Motor neuron (in vitro differentiated cells): Measurements from ENCODE around the gene PARD3B. TPM values are rescaled to one million over a fixed set of nuclear protein-coding genes. Genes with fewer than 3 reads are reported as not detected.

ENCODE experiments used
- ATAC-seq, 8 experiments: fragments of 200-7000 bp; cut with Tn5 transposase; replicated peaks in 6 of 8; 2 replicates each; pipeline ENCODE4 v1.8.0; 2021; ENCODE audit warnings: mild to moderate bottlenecking in 8 of 8, moderate library complexity in 8 of 8
- H3K27ac ChIP-seq, 2 donors: fragments of 250-450 bp; sonication (Bioruptor Pico); 2 replicates each; pipeline ENCODE4 v1.9.0; 2021; ENCODE audit warnings: antibody characterized with exemption in 2 of 2, mild to moderate bottlenecking in 2 of 2, moderate library complexity in 1 of 2
- H3K4me1 ChIP-seq, 2 donors: fragments of 250-450 bp; sonication (Bioruptor Pico); replicated peaks in 1 of 2; 2 replicates each; pipeline ENCODE4 v1.6.1; 2021; ENCODE audit warnings: antibody characterized with exemption in 2 of 2, mild to moderate bottlenecking in 2 of 2, moderate library complexity in 1 of 2
- H3K4me3 ChIP-seq, 5 donors: fragments of 250-450 bp; sonication (Bioruptor Pico); 2 replicates each; pipeline ENCODE4 v1.9.0; 2021; ENCODE audit warnings: antibody characterized with exemption in 5 of 5, mild to moderate bottlenecking in 5 of 5, moderate library complexity in 4 of 5
- WGBS, 10 experiments: fragments of 450-650 bp; shearing (Covaris generic); methylation state at CpG; one replicate each; pipeline ENCODE4 v1.0.0; 2022; 5-methylcytosine and 5-hydroxymethylcytosine counted together
- in situ Hi-C, 9 experiments: fragments of 400-800 bp; cut with MboI; loops; one replicate each; pipeline ENCODE4 v1.15.0; 2021; ENCODE audit warnings: low sequenced_read_pairs in 9 of 9, low pct_unique_long_range_greater_than_20kb in 2 of 9; ENCODE audit not compliant: unreplicated experiment in 9 of 9
- total RNA-seq, 8 experiments: library from RNA; unstranded; fragments of 300-600 nt; gene quantifications; 2 replicates each; pipeline versions ENCODE4 v1.2.3 to v1.2.4, GENCODE V29; 2022

The PARD3B gene
- total RNA-seq, 8 experiments from 2014 or later = 3.1 to 24.3 (median 10.4) TPM

DNA sequence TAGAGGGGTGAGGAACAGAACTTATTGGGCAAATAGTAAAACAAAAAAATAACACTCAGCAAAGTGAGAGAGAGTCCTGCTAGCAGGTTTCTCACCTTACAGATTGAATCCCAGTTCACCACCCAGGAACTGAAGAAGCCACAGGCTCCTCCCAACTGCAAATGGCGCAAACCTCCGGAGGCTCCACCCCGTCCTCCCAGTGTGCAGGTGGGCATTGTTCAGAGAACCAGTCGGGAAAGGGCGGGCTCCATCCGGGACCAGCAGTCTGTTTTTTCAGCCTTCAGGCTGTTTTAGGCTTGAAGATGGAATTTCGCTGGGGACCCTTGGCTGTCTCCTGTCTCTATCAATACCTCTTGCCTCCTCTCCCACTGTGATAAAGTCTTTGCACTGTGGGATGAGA, 317.5 kb downstream of the PARD3B start:
- H3K4me3 ChIP-seq = no peak overlapping the region
- in situ Hi-C loops = loop anchor here in 2 of 9 experiments (25.0 kb wide), 2 partner anchors 551 to 824 kb away; partner anchors contain the start of gene NRP2 (in 1 of the 2)
- H3K4me1 ChIP-seq = no peaks in the 10 kb centered on the region
- 80 to 100% (median 90%) methylated on average over 1 to 7 of the region's 7 CpGs; no CpG with 5 or more reads in 6 of the 10 experiments for WGBS, 10 experiments
- ATAC-seq = no peak
- H3K27ac ChIP-seq = no peak overlapping the region

DNA sequence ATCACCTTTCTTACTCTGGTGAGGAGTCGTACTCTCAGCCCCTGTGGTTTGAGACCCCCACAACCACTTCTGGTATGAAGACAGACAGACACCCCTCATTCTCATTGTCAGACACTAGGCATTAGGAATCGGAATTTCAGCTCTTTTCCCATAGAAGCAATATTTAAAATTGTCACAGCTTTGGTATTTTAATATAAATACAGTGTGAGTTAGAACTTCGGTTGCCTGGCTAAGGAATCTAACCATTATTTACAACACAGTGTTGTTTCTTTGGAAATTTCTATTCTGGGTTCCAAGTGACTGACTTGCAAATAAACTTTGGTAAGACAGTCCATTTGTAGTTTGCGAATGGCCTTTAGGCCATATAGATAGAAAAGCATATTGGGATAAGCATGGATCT, 318.1 kb downstream of the PARD3B start:
- ATAC-seq = peak in 1 of 8 experiments; percentile 21
- in situ Hi-C loops = loop anchor here in 2 of 9 experiments (25.0 kb wide), 2 partner anchors 551 to 824 kb away; partner anchors contain the start of gene NRP2 (in 1 of the 2)
- no peak overlapping the region for H3K4me3 ChIP-seq
- no peaks in the 10 kb centered on the region for H3K4me1 ChIP-seq
- no peak overlapping the region for H3K27ac ChIP-seq
- WGBS, 10 experiments = 50 to 100% (median 92%) methylated on average over 1 to 4 of the region's 4 CpGs; no CpG with 5 or more reads in 3 of the 10 experiments

DNA sequence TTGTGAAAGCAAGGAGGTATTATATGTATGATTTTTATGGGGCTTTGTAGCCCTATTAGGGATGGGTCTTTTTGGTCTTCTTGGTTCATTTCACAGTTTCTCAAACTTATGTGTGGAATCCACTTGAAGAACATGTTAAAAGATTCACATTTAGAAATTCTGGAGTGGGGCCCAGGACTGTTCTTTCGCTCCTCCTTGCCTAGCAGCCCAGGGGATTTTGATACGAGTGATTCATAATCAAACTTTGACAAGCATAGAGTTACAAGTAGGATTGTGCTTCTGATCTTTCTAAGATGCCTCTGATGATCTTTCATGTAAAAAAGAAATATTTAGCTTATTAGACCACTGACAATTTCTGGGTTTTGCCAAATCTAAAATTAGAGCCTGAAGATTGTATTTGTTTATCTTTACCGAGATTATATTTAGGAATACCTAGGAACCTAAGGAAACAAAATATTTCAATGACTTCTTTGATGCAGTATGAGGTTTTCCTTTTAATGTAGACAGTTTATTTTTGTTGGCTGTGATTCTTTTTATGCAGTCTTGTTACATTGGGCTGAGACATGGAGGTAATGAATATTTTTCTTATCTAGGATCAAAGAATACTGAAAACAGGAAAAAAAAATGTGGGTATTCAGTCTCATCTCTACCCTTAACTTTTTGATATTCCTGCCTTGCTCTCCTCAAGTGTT, 324.0 kb downstream of the PARD3B start:
- peak in 1 of 8 experiments; percentile 34 for ATAC-seq
- 9 to 100% (median 83%) methylated on average over 1 to 3 of the region's 3 CpGs; no CpG with 5 or more reads in 1 of the 10 experiments for WGBS, 10 experiments
- in situ Hi-C loops = loop anchor here in 2 of 9 experiments (25.0 kb wide), 2 partner anchors 557 to 818 kb away; partner anchors contain the start of gene NRP2 (in 1 of the 2)
- Histone ChIP-seq H3K4me3 (no peak overlapping the region), H3K27ac (no peak overlapping the region), H3K4me1 (no peaks in the 10 kb centered on the region)

DNA sequence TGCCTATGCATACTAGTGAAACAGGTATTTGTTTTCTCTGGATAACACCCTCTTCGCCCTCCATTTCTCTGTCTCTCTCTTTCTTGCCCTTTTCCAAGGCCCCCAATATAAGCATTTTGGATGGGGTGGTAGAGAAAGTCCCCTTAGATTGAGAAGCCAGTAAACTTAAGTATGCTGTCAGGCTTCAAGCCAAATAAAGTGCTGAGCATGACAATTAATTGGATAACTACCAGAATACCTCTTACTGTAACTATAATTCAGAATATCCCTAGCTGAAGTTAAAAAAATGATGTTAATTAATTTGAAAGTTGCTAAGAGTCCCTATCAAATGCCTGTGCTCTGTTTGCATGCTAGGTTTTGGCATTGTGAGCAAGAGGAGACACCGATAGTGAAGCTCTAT, 324.8 kb downstream of the PARD3B start:
- Histone ChIP-seq H3K4me1 (no peaks in the 10 kb centered on the region), H3K4me3 (no peak overlapping the region), H3K27ac (no peak overlapping the region)
- no peak for ATAC-seq
- WGBS, 10 experiments = 60 to 100% (median 92%) methylated on average over 1 to 2 of the region's 2 CpGs; no CpG with 5 or more reads in 2 of the 10 experiments
- in situ Hi-C loops = loop anchor here in 2 of 9 experiments (25.0 kb wide), 2 partner anchors 558 to 817 kb away; partner anchors contain the start of gene NRP2 (in 1 of the 2)

DNA sequence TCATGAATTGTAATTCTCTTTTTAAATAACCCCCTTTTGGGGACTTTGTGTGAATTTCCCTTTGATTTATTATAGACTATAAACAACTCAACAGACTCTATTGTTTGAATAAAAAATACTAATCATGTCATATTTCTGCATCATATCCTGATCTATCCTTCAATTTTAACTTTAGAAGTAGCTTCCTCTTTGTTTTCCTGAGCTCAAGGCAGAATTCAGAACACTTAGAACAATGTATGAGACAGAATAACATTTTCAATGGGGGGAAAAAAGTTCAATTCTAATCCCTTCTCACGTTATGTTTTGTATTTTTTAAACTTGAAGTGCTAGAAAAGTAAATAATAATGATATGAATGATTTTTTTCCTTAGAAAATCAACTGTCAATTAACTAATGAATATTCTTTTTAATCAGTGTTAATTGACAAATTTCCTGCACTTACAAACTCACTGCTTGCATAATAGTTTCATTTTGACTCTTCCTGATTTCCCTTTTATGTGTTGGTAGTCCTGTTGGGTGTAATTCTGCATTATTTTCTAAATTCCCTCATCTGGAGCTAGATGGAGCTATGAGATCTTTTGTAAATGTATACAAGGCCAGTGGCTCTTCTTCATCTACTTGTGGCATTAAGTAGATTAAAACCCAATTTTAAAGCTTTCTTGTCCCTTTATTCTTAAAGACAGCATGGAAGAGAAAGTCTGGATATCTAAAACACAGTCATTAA, 326.1 kb downstream of the PARD3B start:
- Histone ChIP-seq H3K27ac (no peak overlapping the region), H3K4me3 (no peak overlapping the region), H3K4me1 (no peaks in the 10 kb centered on the region)
- ATAC-seq = peak in 4 of 8 experiments; percentile 50 to 66 (median 60)
- 82 to 100% (median 88%) methylated on average over 1 of the region's 1 CpG; no CpG with 5 or more reads in 1 of the 10 experiments for WGBS, 10 experiments
- in situ Hi-C loops = loop anchor here in 2 of 9 experiments (25.0 kb wide), 2 partner anchors 559 to 816 kb away; partner anchors contain the start of gene NRP2 (in 1 of the 2)

DNA sequence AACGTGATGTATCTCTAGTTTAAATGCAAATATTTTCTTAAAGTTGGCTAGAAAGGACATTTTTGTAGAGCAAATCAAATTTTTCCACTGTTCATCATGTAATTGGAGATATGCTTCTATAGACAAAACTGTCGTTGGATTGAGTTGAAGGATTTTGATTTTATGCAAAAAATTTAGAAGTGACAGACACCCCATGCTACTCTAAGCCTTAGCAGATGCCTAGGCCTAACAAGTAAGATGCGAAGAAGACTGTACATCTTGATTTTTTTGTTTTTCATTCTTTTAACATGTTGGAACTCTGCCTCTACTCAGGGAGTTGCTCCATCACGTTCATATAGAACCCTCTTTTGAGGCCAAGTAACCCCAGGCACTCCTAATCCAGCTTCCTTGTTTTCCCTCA, 331.0 kb downstream of the PARD3B start:
- H3K4me3 ChIP-seq = no peak overlapping the region
- no peak for ATAC-seq
- no peaks in the 10 kb centered on the region for H3K4me1 ChIP-seq
- in situ Hi-C loops = loop anchor here in 1 of 9 experiments (25.0 kb wide), 1 partner anchor 786 kb away; no protein-coding TSS in a partner anchor
- WGBS, 10 experiments = 55 to 96% (median 84%) methylated on average over 1 to 4 of the region's 4 CpGs
- no peak overlapping the region for H3K27ac ChIP-seq

DNA sequence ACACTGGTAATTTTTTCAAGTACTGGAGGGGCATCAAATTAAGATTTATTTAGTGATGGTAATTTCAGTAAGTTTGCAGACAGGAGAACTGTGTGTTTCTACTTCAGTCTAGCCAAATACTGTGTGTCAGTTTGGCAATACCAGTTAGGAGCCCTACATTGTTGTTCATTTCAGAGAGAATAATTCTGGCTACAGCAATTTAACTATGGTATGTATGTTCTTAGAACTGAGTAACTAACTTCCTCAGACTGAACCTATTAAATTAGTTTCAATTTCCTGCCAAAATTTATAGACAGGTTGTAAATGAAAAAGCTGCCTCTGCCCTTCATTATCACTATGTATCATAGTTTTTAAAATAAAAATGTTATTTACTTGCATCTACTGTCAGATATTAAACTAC, 332.4 kb downstream of the PARD3B start:
- Histone ChIP-seq H3K4me1 (peaks cover 0 to 8% of the 10 kb centered on the region in 2 donors), H3K27ac (no peak overlapping the region), H3K4me3 (no peak overlapping the region)
- in situ Hi-C loops = loop anchor here in 1 of 9 experiments (25.0 kb wide), 1 partner anchor 785 kb away; no protein-coding TSS in a partner anchor
- no peak for ATAC-seq

DNA sequence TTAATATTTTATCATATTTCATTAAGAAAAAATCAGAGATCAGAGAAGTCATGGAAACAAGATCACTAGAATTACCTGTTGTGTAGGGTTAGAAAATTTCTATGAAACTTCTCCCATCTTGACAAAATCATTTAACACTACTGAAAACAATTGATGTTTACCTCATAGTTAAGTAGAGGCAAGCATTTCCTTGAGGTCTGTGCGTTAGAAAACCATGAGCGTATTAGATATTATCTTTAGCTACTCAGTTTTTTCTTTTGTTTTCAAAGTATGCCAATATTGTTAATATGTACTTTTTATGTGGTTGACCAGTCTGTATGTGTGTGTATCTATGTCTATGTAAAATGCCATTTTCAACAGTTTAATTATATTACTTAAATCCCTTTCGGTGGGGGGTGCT, 335.7 kb downstream of the PARD3B start:
- Histone ChIP-seq H3K4me1 (peaks cover 0 to 8% of the 10 kb centered on the region in 2 donors), H3K27ac (no peak overlapping the region), H3K4me3 (no peak overlapping the region)
- in situ Hi-C loops = loop anchor here in 1 of 9 experiments (25.0 kb wide), 1 partner anchor 781 kb away; no protein-coding TSS in a partner anchor
- WGBS, 10 experiments = 79 to 100% (median 92%) methylated on average over 1 to 3 of the region's 3 CpGs; no CpG with 5 or more reads in 1 of the 10 experiments
- ATAC-seq = no peak

DNA sequence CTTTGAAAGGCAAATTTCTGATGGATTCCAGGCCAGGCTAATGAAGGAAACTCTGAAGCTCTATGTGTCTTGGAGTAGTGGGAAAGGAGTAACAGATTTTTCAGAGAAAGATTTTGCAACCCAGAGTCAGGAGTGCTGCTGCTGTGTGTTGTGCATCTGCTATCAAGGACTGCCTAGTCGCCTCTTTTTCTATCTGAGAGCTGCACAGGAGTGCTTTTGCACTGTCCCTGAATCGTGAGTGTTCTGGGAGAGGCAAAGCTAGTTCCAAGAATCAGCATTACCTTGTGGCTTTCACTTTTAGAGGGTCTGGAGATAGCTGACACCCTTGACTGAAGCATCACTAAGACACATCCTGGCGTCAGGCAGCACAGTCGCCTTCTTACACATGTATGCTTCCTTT, 336.4 kb downstream of the PARD3B start:
- peak in 4 of 8 experiments; percentile 16 to 50 (median 24) for ATAC-seq
- Histone ChIP-seq H3K27ac (no peak overlapping the region), H3K4me1 (peaks cover 0 to 8% of the 10 kb centered on the region in 2 donors), H3K4me3 (no peak overlapping the region)
- WGBS, 10 experiments = 0 to 75% (median 56%) methylated on average over 1 to 4 of the region's 4 CpGs; no CpG with 5 or more reads in 1 of the 10 experiments
- in situ Hi-C loops = loop anchor here in 1 of 9 experiments (25.0 kb wide), 1 partner anchor 781 kb away; no protein-coding TSS in a partner anchor

DNA sequence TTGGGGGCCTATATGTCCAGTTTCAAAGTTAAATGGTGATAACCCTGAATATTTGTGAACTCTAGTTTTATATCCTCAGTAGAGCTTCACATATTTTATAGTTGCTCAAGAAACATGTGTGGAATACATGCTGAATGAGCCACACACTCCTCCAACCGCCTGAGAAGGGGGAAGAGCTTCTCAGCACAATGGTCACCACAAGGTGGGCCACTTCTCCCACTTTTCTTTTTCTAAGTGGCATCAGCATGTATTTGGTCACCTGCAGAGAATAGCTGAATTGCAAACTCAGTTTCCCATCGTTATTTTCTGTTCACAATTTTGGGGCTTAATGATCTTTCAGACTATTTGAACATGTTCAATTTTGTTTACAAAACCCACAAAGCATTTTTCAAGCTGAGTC, 340.5 kb downstream of the PARD3B start:
- Histone ChIP-seq H3K4me1 (peaks cover 2 to 8% of the 10 kb centered on the region in 2 donors), H3K4me3 (no peak overlapping the region), H3K27ac (no peak overlapping the region)
- 0 to 100% (median 50%) methylated on average over 1 to 2 of the region's 2 CpGs; no CpG with 5 or more reads in 1 of the 10 experiments for WGBS, 10 experiments
- in situ Hi-C loops = loop anchor here in 1 of 9 experiments (25.0 kb wide), 1 partner anchor 777 kb away; no protein-coding TSS in a partner anchor
- no peak for ATAC-seq

DNA sequence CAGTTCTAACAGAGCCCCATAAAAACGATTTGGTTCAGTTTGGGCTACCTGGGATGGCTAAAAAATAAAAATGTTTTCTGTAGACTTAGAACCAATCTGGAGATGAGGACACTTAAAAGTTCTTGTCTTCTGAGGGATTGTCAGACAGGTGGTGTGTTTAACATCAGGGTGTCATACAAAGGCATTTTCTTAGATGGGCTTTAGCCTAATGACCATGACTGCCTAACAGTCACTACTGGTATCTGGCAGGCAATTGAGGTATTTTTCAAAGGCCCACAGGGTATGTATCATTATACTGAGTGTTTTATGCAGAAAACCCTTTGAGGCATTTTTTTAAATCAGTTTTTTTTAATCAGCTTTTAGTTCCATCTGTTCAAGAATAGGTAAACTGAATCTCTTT, 341.4 kb downstream of the PARD3B start:
- H3K27ac ChIP-seq = no peak overlapping the region
- in situ Hi-C loops = loop anchor here in 1 of 9 experiments (25.0 kb wide), 1 partner anchor 776 kb away; no protein-coding TSS in a partner anchor
- H3K4me3 ChIP-seq = no peak overlapping the region
- WGBS, 10 experiments = 0 to 83% (median 60%) methylated on average over 1 of the region's 1 CpG; no CpG with 5 or more reads in 3 of the 10 experiments
- peaks cover 4 to 9% of the 10 kb centered on the region in 2 donors for H3K4me1 ChIP-seq
- ATAC-seq = no peak

DNA sequence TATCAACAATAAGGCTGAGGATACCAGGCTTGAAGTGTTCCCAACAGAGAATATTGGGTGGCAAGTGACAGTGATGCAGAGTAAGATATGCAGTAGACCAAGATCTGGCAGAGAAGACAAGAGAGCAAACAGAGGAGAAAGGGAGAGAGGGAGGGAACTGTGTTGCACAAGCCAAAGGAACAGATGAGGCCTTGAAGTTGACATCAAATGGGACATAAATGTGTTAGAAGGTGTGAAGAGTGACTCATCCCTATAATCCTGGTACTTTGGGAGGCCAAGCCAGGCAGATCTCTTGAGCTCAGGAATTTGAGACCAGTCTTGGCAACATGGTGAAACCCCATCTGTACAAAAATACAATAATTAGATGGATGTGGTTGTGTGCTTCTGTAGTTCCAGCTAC, 342.9 kb downstream of the PARD3B start:
- Histone ChIP-seq H3K27ac (no peak overlapping the region), H3K4me3 (no peak overlapping the region), H3K4me1 (peaks cover 0 to 9% of the 10 kb centered on the region in 2 donors)
- in situ Hi-C loops = loop anchor here in 1 of 9 experiments (25.0 kb wide), 1 partner anchor 774 kb away; no protein-coding TSS in a partner anchor
- no peak for ATAC-seq
